ENCODE data around the gene WDR82. TPM values are rescaled to one million over a fixed set of nuclear protein-coding genes. Genes with fewer than 3 reads are reported as not detected.

Gene WDR82
- total RNA-seq, 4 donors from 2014 or later: 24.6 to 128 (median 70.3) TPM

GRCh38 chr3:52231502-52232278 lies 46.8 kb downstream of the WDR82 start:
- DNase-seq: peak; percentile 54 to 56
- H3K27ac ChIP-seq: no peak overlapping the region
- no peaks in the 10 kb centered on the region for H3K9me3 ChIP-seq
- TF ChIP-seq CTCF (IDR thresholded peaks at IDR 0.05) (peak; percentile 55 to 75 (median 69)), POLR2A (IDR thresholded peaks at IDR 0.05) (peak in 1 of 2 donors; percentile 24)
- H3K4me3 ChIP-seq: no peak overlapping the region
- peaks cover 3 to 5% of the 10 kb centered on the region in 2 donors for H3K4me1 ChIP-seq
- H3K36me3 ChIP-seq: no peaks in the 10 kb centered on the region
- intact Hi-C loops (cut with DNase I; ENCODE audit: low total_unique reads): loop anchor here (5.0 kb wide), 1 partner anchor 101 kb away; no protein-coding TSS in a partner anchor
- H3K27me3 ChIP-seq: no peaks in the 10 kb centered on the region

- Histone ChIP-seq H3K4me1 (peaks cover 0 to 5% of the 10 kb centered on the region in 2 donors), H3K27me3 (no peaks in the 10 kb centered on the region), H3K27ac (no peak overlapping the region), H3K4me3 (no peak overlapping the region), H3K9me3 (no peaks in the 10 kb centered on the region), H3K36me3 (no peaks in the 10 kb centered on the region)
- no peak for TF ChIP-seq POLR2A (IDR thresholded peaks at IDR 0.05)
- no peak for TF ChIP-seq CTCF (IDR thresholded peaks at IDR 0.05)
- intact Hi-C loops (cut with DNase I; ENCODE audit: low total_unique reads): loop anchor here (5.0 kb wide), 1 partner anchor 101 kb away; no protein-coding TSS in a partner anchor
- DNase-seq: peak in 1 of 2 donors; percentile 14
Measured at GRCh38 chr3:52230889-52231499, 47.5 kb downstream of the WDR82 start.

- no peak for TF ChIP-seq CTCF (IDR thresholded peaks at IDR 0.05)
- no peak for TF ChIP-seq POLR2A (IDR thresholded peaks at IDR 0.05)
- H3K27ac ChIP-seq: no peak overlapping the region
Measured at GRCh38 chr3:52230461-52230860, 48.0 kb downstream of the WDR82 start.

GRCh38 chr3:52229656-52230055 lies 48.8 kb downstream of the WDR82 start:
- no peak for DNase-seq
- H3K36me3 ChIP-seq: no peaks in the 10 kb centered on the region

More at GRCh38 chr3:52230461-52230860, 48.0 kb downstream of the WDR82 start:
- Histone ChIP-seq H3K36me3 (no peaks in the 10 kb centered on the region), H3K9me3 (no peaks in the 10 kb centered on the region), H3K27me3 (no peaks in the 10 kb centered on the region), H3K4me1 (no peaks in the 10 kb centered on the region), H3K4me3 (no peak overlapping the region)
- no peak for DNase-seq
- intact Hi-C loops (cut with DNase I; ENCODE audit: low total_unique reads): loop anchor here (5.0 kb wide), 1 partner anchor 102 kb away; no protein-coding TSS in a partner anchor

More at GRCh38 chr3:52229656-52230055, 48.8 kb downstream of the WDR82 start:
- H3K4me1 ChIP-seq: no peaks in the 10 kb centered on the region
- H3K27ac ChIP-seq: no peak overlapping the region
- H3K27me3 ChIP-seq: no peaks in the 10 kb centered on the region
- intact Hi-C loops (cut with DNase I; ENCODE audit: low total_unique reads): loop anchor here (5.0 kb wide), 1 partner anchor 103 kb away; no protein-coding TSS in a partner anchor
- no peak overlapping the region for H3K4me3 ChIP-seq
- TF ChIP-seq POLR2A (IDR thresholded peaks at IDR 0.05) (no peak), CTCF (IDR thresholded peaks at IDR 0.05) (no peak)
- no peaks in the 10 kb centered on the region for H3K9me3 ChIP-seq

All from uterus (tissue), 4 donors.